Activated CD4-positive, alpha-beta T cell treated with anti-CD3 and anti-CD28 coated beads, Interleukin-2, amount 10 ng/mL, durations not matched to agents 7 days and 5 days (primary cell): ENCODE measurements around the gene AFF3. TPM values are rescaled to one million over a fixed set of nuclear protein-coding genes. Genes with fewer than 3 reads are reported as not detected.

Experiments used
- CTCF ChIA-PET: fragments of 350-600 bp; sonication (Branson Sonifier 250); formaldehyde crosslinking; loops from one replicate; lab custom pipeline; 2021; ENCODE audit warnings: antibody characterized with exemption; lab: Charles Lee
- POLR2A ChIA-PET: fragments of 350-600 bp; sonication (Branson Sonifier 250); formaldehyde crosslinking; loops from one replicate; lab custom pipeline; 2021; ENCODE audit warnings: antibody characterized with exemption; lab: Charles Lee
- DNase-seq: peaks from one replicate; pipeline ENCODE4 v3.0.0-alpha.2; 2020
- H3K27ac Mint-ChIP-seq: one replicate; pipeline ENCODE4 v1.8.0; 2021; ENCODE audit warnings: mild to moderate bottlenecking, moderate library complexity, mixed read lengths
- H3K27me3 Mint-ChIP-seq: one replicate; pipeline ENCODE4 v1.8.0; 2021; ENCODE audit warnings: mixed read lengths
- H3K36me3 Mint-ChIP-seq: one replicate; pipeline ENCODE4 v1.8.0; 2021; ENCODE audit warnings: low read depth, mixed read lengths
- H3K4me1 Mint-ChIP-seq: one replicate; pipeline ENCODE4 v1.8.0; 2021; ENCODE audit warnings: mixed read lengths
- H3K4me3 Mint-ChIP-seq: one replicate; pipeline ENCODE4 v1.8.0; 2021; ENCODE audit warnings: mild to moderate bottlenecking, moderate library complexity, mixed read lengths
- H3K9me3 Mint-ChIP-seq: one replicate; pipeline ENCODE4 v1.8.0; 2021; ENCODE audit warnings: mixed read lengths
- total RNA-seq, 2 experiments: library from RNA; stranded (reverse); gene quantifications; one replicate each; pipeline ENCODE4 v1.2.3, GENCODE V29; 2021

Gene AFF3
- total RNA-seq, 2 experiments from 2014 or later, result 7.4 to 13.0 TPM

GRCh38 chr2:99899058-99899855 is 243.1 kb downstream of the AFF3 start:
- Mint-ChIP-seq H3K4me1 (peaks cover 6% of the 10 kb centered on the region), H3K4me3 (no peak overlapping the region), H3K9me3 (no peaks in the 10 kb centered on the region), H3K27me3 (no peaks in the 10 kb centered on the region), H3K36me3 (no peaks in the 10 kb centered on the region), H3K27ac (no peak overlapping the region)
- DNase-seq, result no peak
- POLR2A ChIA-PET, result no interaction called here
- CTCF ChIA-PET, result no interaction called here

DNA sequence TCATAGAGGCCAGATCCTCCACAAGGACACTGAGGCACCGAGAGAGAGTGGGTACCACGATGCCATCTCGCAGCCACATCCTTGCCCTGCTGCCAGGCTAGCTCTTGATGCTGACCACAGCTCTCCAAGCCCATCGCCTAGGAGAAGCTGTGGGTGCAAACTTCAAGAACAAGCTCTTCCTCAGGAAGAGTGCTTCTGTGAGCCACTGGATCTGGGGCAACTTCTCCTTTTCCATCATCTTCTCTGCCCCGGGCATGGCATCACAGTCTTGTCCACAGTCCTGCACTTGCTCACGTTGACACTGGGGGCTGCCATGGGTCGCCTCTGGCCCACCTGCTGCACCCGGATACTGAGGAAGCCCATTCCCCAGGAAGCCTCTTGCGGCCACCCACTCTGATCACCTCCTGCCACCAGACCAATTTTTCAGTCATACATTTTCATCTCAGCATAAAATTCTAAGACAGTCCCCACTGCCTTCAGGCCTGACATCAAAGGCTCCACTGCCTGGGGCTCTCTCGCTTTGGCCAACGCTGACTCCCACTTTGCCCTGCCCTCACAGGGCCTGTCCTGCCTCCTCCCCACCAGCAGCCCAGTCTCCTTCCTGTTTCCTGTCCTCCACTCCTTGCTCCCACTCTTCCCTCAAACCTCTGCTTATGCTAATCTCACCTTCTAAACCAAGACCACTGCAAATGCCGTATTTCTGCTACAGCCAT is 243.9 kb downstream of the AFF3 start:
- Mint-ChIP-seq H3K27me3 (no peaks in the 10 kb centered on the region), H3K9me3 (no peaks in the 10 kb centered on the region), H3K4me3 (no peak overlapping the region), H3K27ac (no peak overlapping the region), H3K36me3 (no peaks in the 10 kb centered on the region), H3K4me1 (peaks cover 6% of the 10 kb centered on the region)
- ChIA-PET POLR2A (no interaction called here), CTCF (no interaction called here)
- no peak for DNase-seq

GRCh38 chr2:99891428-99891780 is 251.0 kb downstream of the AFF3 start:
- ChIA-PET CTCF (interaction anchor here (0.7 kb wide), 1 partner anchor 978 kb away, joined by 4 read pairs; no protein-coding TSS in a partner anchor), POLR2A (no interaction called here)
- no peak overlapping the region for H3K27ac Mint-ChIP-seq
- no peaks in the 10 kb centered on the region for H3K27me3 Mint-ChIP-seq
- no peaks in the 10 kb centered on the region for H3K36me3 Mint-ChIP-seq
- no peaks in the 10 kb centered on the region for H3K4me1 Mint-ChIP-seq
- DNase-seq, result no peak
- no peak overlapping the region for H3K4me3 Mint-ChIP-seq
- no peaks in the 10 kb centered on the region for H3K9me3 Mint-ChIP-seq

GRCh38 chr2:99890568-99891427 is 251.6 kb downstream of the AFF3 start:
- Mint-ChIP-seq H3K27ac (no peak overlapping the region), H3K4me3 (no peak overlapping the region), H3K27me3 (no peaks in the 10 kb centered on the region), H3K4me1 (no peaks in the 10 kb centered on the region), H3K9me3 (no peaks in the 10 kb centered on the region), H3K36me3 (no peaks in the 10 kb centered on the region)
- ChIA-PET CTCF (interaction anchor here (0.7 kb wide), 1 partner anchor 977 kb away, joined by 4 read pairs; no protein-coding TSS in a partner anchor), POLR2A (no interaction called here)
- DNase-seq, result no peak

DNA sequence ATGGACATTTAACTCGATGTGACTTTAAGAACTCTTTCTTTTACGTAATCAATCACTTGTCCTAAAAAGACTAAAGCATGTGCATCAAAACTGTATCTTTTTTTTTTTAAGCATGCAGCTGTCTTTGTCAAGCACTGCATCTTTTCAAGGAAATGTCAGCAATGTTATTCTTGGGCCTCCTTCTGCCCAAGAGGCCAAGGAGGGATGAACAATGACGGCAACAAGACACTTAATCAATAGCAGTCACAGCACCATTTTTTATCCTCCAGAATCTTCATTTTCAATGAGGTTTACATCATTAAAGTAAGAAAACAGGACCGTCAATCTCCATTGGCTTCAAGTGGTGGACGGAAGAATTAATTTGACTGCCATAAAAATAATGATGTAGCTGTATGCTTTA is 253.8 kb downstream of the AFF3 start:
- H3K27ac Mint-ChIP-seq, result no peak overlapping the region
- H3K9me3 Mint-ChIP-seq, result no peaks in the 10 kb centered on the region
- ChIA-PET CTCF (no interaction called here), POLR2A (no interaction called here)
- DNase-seq, result no peak
- no peaks in the 10 kb centered on the region for H3K36me3 Mint-ChIP-seq
- no peaks in the 10 kb centered on the region for H3K4me1 Mint-ChIP-seq
- H3K27me3 Mint-ChIP-seq, result no peaks in the 10 kb centered on the region
- no peak overlapping the region for H3K4me3 Mint-ChIP-seq

DNA sequence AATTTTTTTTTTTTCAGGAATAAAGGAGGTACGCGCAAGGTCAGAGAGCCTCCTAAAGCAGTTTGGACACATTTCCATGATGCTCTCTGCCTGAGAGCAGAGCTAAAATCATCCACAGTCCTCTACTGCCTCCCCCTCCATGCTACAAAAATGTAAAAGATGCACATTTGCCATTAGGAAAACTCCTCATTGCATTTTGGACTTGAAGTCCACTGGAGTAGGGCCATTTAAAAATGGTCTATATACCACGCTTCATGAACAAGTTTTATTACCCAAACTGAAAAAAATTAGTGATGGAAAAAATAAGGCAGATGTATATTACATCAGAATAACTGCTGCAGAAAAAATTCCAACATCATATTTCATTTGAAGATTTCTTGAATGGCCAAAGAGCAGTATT is 256.0 kb downstream of the AFF3 start:
- ChIA-PET POLR2A (no interaction called here), CTCF (interaction anchor here (0.7 kb wide), 1 partner anchor 33 kb away, joined by 3 read pairs; no protein-coding TSS in a partner anchor)
- H3K36me3 Mint-ChIP-seq, result no peaks in the 10 kb centered on the region
- no peak overlapping the region for H3K4me3 Mint-ChIP-seq
- no peaks in the 10 kb centered on the region for H3K9me3 Mint-ChIP-seq
- H3K27ac Mint-ChIP-seq, result no peak overlapping the region
- no peaks in the 10 kb centered on the region for H3K27me3 Mint-ChIP-seq
- no peak for DNase-seq
- H3K4me1 Mint-ChIP-seq, result no peaks in the 10 kb centered on the region

- ChIA-PET POLR2A (no interaction called here), CTCF (no interaction called here)
- no peak overlapping the region for H3K27ac Mint-ChIP-seq
- no peaks in the 10 kb centered on the region for H3K4me1 Mint-ChIP-seq
- H3K4me3 Mint-ChIP-seq, result no peak overlapping the region
- no peaks in the 10 kb centered on the region for H3K27me3 Mint-ChIP-seq
- no peaks in the 10 kb centered on the region for H3K9me3 Mint-ChIP-seq
- no peaks in the 10 kb centered on the region for H3K36me3 Mint-ChIP-seq
- no peak for DNase-seq
Measured at GRCh38 chr2:99883358-99883757, 259.0 kb downstream of the AFF3 start.

DNA sequence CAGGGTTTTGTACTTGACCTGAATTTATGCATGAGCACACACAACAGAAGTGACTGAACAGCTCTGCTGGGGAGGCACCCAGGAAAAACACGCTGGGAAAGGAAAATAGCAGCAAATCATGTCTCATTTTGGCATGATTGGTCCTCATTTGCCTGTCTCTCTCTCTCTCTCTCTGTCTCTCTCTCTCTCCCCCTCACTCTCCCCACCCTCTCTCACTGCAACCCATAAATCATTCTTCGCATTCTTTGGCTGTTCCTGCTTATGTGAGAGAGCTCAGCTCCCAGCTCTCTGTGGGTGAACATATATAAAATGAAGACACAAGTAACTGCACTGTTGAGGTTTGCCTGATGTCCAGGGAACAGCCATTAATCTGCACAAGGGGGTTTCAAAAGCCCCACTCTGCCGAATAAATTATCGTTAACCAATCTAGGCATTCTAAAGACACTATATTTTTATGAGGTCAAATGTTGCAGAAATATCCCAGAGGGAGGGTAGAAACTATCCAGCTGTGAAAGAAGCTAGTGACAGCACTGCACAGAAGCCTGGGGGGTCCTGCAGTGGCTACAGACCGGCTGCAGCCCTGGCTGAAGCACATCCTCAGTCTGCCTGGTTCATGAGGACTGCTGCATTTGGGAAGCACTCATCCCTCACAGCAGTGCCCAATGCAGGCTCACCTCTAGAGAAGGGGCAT is 260.3 kb downstream of the AFF3 start:
- POLR2A ChIA-PET, result no interaction called here
- Mint-ChIP-seq H3K4me3 (no peak overlapping the region), H3K36me3 (no peaks in the 10 kb centered on the region), H3K27ac (no peak overlapping the region), H3K9me3 (no peaks in the 10 kb centered on the region), H3K4me1 (no peaks in the 10 kb centered on the region), H3K27me3 (no peaks in the 10 kb centered on the region)
- CTCF ChIA-PET, result no interaction called here
- no peak for DNase-seq

DNA sequence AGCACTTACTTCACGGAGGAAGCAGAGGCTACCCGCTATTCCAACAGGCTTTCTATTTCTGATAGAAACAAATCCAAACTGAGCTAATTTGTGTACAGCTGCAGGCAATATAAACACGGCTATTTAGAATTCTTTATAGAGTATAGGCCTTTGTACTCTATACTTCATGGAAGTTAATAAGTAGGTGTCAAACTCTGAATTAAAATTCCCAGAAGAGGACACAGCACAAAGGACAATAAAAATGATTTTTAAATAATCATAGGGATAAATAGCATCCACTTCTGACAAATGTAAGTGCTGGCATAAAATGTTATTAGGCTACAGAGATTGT is 261.5 kb downstream of the AFF3 start:
- H3K4me1 Mint-ChIP-seq, result no peaks in the 10 kb centered on the region
- ChIA-PET POLR2A (no interaction called here), CTCF (no interaction called here)

DNA sequence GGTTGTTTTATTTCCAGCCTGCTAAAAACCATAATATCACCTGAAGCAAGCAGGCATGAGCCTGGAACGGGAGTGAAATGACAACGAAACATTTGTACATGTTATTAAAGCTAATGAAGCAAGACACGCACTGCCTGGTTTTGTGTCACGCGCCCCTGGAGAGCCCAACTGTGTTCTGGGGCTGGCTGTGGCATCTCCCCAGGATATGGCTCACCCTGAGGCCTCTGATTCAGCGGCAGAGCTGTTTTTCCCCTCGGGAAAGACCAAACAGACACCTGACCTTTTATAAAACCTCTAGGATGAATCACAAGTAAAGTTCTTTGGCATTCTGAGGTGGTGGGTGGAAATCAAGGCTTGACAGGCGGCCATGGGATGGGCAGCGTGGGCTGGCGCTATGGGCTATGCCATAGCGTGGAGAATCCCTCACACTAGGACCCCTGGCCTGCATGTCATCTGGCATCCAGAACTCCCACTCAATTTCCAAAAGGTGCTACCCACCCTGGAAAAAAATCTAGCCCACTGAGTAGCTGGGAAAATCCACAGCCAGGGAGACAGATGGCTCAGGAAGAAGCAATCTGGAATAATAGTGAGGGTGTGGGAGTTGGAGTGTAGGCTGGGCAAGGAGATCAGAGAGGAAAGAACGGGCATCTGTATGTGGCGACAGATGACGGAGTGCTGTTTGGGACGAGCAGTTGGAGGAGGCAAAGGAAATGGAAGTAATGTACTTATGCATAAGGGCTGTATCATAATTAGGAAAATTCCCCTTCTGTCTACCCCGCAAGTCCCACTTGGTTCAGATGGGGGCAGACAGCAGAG is 262.0 kb downstream of the AFF3 start:
- H3K36me3 Mint-ChIP-seq, result no peaks in the 10 kb centered on the region
- H3K4me1 Mint-ChIP-seq, result no peaks in the 10 kb centered on the region
- H3K27ac Mint-ChIP-seq, result no peak overlapping the region
- H3K9me3 Mint-ChIP-seq, result no peaks in the 10 kb centered on the region
- ChIA-PET CTCF (no interaction called here), POLR2A (no interaction called here)
- no peaks in the 10 kb centered on the region for H3K27me3 Mint-ChIP-seq
- no peak for DNase-seq
- H3K4me3 Mint-ChIP-seq, result no peak overlapping the region

More for the DNA sequence above, 261.5 kb downstream of the AFF3 start:
- no peak for DNase-seq
- H3K27me3 Mint-ChIP-seq, result no peaks in the 10 kb centered on the region
- no peaks in the 10 kb centered on the region for H3K9me3 Mint-ChIP-seq
- H3K27ac Mint-ChIP-seq, result no peak overlapping the region
- H3K4me3 Mint-ChIP-seq, result no peak overlapping the region
- H3K36me3 Mint-ChIP-seq, result no peaks in the 10 kb centered on the region

DNA sequence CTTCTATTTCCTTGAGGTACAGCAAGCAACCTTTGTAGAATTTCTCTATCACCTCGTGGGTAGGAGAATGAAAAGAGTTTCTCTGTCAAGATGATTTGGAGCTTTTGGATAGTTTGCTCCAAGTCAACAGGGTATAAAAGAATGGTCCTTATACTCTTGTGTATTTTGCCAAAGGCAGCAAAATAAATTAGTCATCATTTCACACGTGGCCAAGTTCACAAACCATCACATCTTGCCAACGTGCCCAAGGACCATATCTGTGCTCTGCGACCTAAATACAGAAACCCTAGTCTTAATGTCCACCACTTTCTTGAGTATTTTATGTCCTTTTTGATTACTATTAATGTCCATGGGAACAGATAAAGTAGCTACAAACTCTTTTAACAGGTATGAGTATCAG is 262.9 kb downstream of the AFF3 start:
- CTCF ChIA-PET, result no interaction called here
- no peak overlapping the region for H3K4me3 Mint-ChIP-seq

More for the DNA sequence above, 262.9 kb downstream of the AFF3 start:
- DNase-seq, result no peak
- Mint-ChIP-seq H3K27me3 (no peaks in the 10 kb centered on the region), H3K27ac (no peak overlapping the region), H3K4me1 (no peaks in the 10 kb centered on the region), H3K36me3 (no peaks in the 10 kb centered on the region), H3K9me3 (no peaks in the 10 kb centered on the region)
- POLR2A ChIA-PET, result no interaction called here
